NB4 (cell line): ENCODE measurements around the gene STIP1.

ENCODE experiments used
- DNase-seq: peaks from one replicate; pipeline ENCODE4 v3.0.0; 2010; ENCODE audit warnings: low read depth
- H3K4me3 ChIP-seq: one replicate; pipeline ENCODE4 v1.5.1; 2011; ENCODE audit warnings: mild to moderate bottlenecking, low read depth, low read length, moderate library complexity
- MAX ChIP-seq: IDR thresholded peaks from 2 replicates; pipeline ENCODE4 v1.6.1; 2011; ENCODE audit warnings: low read depth, low read length
- MYC ChIP-seq: IDR thresholded peaks from 2 replicates; pipeline ENCODE4 v1.6.1; 2011; ENCODE audit warnings: low read depth, low read length
- POLR2A ChIP-seq: IDR thresholded peaks from 2 replicates; pipeline ENCODE4 v1.6.1; 2011; ENCODE audit warnings: mild to moderate bottlenecking; ENCODE audit not compliant: insufficient read length; ENCODE audit errors: extremely low read depth
- TF ChIP-seq, protein P1 (sequence below): IDR thresholded peaks from one replicate; pipeline ENCODE4 v1.5.1; 2012; ENCODE audit warnings: low read depth, low read length

Gene STIP1

GRCh38 chr11:64185693-64186491 lies at the start of gene STIP1:
Gene STIP1 (plus strand): TSS chr11:64186171. CDS start chr11:64186262, 91 bp downstream.
- peak within 1 kb of the TSS; percentile 79 for H3K4me3 ChIP-seq
- peak; percentile 91 for TF ChIP-seq MYC
- peak; percentile 79 for TF ChIP-seq POLR2A
- TF ChIP-seq, protein P1, sequence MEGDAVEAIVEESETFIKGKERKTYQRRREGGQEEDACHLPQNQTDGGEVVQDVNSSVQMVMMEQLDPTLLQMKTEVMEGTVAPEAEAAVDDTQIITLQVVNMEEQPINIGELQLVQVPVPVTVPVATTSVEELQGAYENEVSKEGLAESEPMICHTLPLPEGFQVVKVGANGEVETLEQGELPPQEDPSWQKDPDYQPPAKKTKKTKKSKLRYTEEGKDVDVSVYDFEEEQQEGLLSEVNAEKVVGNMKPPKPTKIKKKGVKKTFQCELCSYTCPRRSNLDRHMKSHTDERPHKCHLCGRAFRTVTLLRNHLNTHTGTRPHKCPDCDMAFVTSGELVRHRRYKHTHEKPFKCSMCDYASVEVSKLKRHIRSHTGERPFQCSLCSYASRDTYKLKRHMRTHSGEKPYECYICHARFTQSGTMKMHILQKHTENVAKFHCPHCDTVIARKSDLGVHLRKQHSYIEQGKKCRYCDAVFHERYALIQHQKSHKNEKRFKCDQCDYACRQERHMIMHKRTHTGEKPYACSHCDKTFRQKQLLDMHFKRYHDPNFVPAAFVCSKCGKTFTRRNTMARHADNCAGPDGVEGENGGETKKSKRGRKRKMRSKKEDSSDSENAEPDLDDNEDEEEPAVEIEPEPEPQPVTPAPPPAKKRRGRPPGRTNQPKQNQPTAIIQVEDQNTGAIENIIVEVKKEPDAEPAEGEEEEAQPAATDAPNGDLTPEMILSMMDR = peak; percentile 9
- peak; percentile 82 for TF ChIP-seq MAX
- DNase-seq = peak; percentile 100

DNA sequence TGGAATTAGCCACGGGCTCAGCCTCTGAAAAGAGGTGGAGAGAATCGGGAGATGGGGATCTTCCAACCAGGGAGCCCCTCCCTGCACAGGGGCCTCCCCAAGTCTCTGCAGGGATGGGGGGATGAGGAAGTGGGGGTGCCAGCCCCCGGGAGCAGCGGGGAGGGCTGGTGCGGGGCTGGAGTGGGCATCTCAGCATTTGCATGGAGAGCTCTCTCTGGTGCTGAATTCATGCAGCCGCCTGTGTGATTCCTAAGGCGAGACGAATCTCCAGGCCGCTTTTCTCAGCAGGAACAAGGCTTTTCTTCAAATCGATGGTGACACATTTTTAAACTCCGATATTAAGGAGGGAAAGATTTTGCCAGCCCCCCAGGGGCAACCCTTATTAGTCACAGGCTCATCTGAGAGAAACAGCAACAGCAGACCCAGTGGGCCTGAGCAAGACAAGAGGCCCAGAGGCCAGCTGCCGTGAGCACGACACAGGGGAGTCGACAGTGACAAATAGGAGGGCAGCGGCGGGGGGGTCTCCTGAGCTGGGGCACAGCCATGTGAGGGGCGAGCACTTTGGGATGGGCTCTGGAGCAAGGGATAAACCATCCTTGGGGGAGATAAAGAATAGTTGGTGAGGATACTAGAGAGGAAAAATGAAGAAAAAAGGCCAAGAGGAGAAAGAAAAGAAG lies 49.1 kb upstream of the STIP1 start:
- no peak for DNase-seq
- TF ChIP-seq, protein P1 = no peak
- TF ChIP-seq MAX = no peak
- TF ChIP-seq MYC = no peak
- no peak for TF ChIP-seq POLR2A

DNA sequence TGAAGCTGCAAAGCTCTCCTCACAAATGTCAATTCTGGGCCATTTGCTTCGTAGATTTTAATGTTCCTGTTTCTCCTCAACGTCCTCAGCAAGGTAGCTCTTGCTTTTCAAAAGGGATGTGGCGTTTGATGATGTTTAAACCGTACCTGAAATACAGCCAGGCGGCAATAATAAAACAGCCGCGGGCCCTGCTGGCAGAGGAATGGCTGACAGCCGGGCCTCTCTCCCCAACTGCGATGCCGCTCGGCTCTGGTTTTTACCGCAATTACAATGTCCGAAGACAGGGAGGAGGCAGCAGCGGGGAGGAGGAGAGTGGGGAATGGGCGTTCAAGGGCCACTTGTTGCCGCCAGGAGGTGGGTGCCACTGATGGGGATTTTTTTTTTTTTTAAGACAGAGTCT lies 47.6 kb upstream of the STIP1 start:
- no peak for DNase-seq
- no peak overlapping the region for H3K4me3 ChIP-seq
- TF ChIP-seq, protein P1 = no peak
- TF ChIP-seq POLR2A = no peak
- no peak for TF ChIP-seq MYC
- TF ChIP-seq MAX = no peak

More for the DNA sequence above, 49.1 kb upstream of the STIP1 start:
- H3K4me3 ChIP-seq = no peak overlapping the region

GRCh38 chr11:64139049-64139448 lies 46.9 kb upstream of the STIP1 start:
- no peak overlapping the region for H3K4me3 ChIP-seq
- TF ChIP-seq MAX (no peak), MYC (no peak)
- TF ChIP-seq, protein P1 = no peak
- no peak for DNase-seq

GRCh38 chr11:64140082-64140481 lies 45.9 kb upstream of the STIP1 start:
- no peak for DNase-seq
- no peak overlapping the region for H3K4me3 ChIP-seq
- TF ChIP-seq MAX (no peak), MYC (no peak), POLR2A (no peak)
- TF ChIP-seq, protein P1 = no peak
